OCI-LY1 (cell line): ENCODE data around the gene CLSTN2.

Source experiments
- CTCF ChIP-seq: fragments of 200-600 bp; sonication (generic), shearing (Covaris generic); IDR thresholded peaks from 2 replicates; pipeline ENCODE4 v1.5.1; 2017; ENCODE audit warnings: mild to moderate bottlenecking, antibody characterized with exemption, low read length, moderate library complexity, mixed read lengths
- EZH2 ChIP-seq: fragments of 200-600 bp; sonication (generic), shearing (Covaris generic); IDR thresholded peaks from 2 replicates; pipeline ENCODE4 v1.8.0; 2017; ENCODE audit warnings: borderline replicate concordance, mixed run types, mild to moderate bottlenecking, antibody characterized with exemption, low read length, moderate library complexity, mixed read lengths

- TF ChIP-seq CTCF: no peak
- TF ChIP-seq EZH2: no peak
Measured at GRCh38 chr3:140586311-140586710, 651.3 kb downstream of the CLSTN2 start.
